ENCODE data around the gene EPB41L5.

GRCh38 chr2:120204022-120204405, 191.1 kb downstream of the EPB41L5 start:
- TF ChIP-seq MYB (IDR thresholded peaks at IDR 0.05; ENCODE audit: borderline replicate concordance, low read depth, low read length) (no peak), BHLHE40 (IDR thresholded peaks at IDR 0.05; ENCODE audit: borderline replicate concordance in 1 of 2, low read depth in 2 of 2, low read length in 1 of 2) (no peak), YY1 (IDR thresholded peaks at IDR 0.05; ENCODE audit: low read depth, low read length) (no peak), SMC3 (IDR thresholded peaks at IDR 0.05; ENCODE audit: borderline replicate concordance, low read length) (no peak), PAX5 (IDR thresholded peaks at IDR 0.05; ENCODE audit: borderline replicate concordance, low read depth, low read length) (no peak), ZBTB33 (IDR thresholded peaks at IDR 0.05) (no peak), EP300 (IDR thresholded peaks at IDR 0.05; ENCODE audit: borderline replicate concordance in 1 of 2, control insufficient read depth in 1 of 2, low read depth in 2 of 2, low read length in 2 of 2) (no peak), POU2F2 (IDR thresholded peaks at IDR 0.05; ENCODE audit: borderline replicate concordance, low read depth, low read length) (no peak), IRF3 (IDR thresholded peaks at IDR 0.05) (no peak), RFX5 (IDR thresholded peaks at IDR 0.05; ENCODE audit: low read depth, low read length) (no peak)

All from GM12878 (cell line).